ENCODE results near the gene CEACAM7.

- no peak for TF ChIP-seq POLR2A (IDR thresholded peaks at IDR 0.05)
- TF ChIP-seq CTCF (IDR thresholded peaks at IDR 0.05): no peak
- TF ChIP-seq POLR2AphosphoS5 (IDR thresholded peaks at IDR 0.05): no peak
- no peak for TF ChIP-seq EP300 (IDR thresholded peaks at IDR 0.05)
These were observed 11.9 kb upstream of the CEACAM7 start for GRCh38 chr19:41699968-41700323.

Measured in gastroesophageal sphincter (tissue), 3 donors.